Measurements from ENCODE around the gene CENPB.

DNA sequence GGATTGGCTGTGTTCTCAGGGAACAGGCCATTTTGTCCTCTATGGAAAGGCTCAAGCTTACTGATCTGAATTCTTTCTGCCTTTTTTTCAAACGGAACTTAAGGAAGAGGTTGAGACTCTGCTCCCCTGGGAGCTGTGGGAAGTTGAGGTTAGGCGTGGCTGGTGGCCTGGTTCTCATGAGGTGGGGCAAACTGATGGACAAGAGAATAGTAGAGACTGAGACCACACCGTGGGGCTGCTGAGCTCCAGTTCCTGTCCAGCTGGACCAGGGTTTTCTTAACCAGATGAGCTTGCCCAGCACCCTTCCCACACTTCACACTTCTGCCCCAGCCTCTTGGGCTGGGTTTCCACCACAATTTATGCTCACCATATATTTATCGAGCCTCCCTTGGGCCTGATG, 39.9 kb upstream of the CENPB start:
- TF ChIP-seq EP300 (conservative IDR thresholded peaks at IDR 0.05; ENCODE audit: poor library complexity, severe bottlenecking), result no peak
- TF ChIP-seq, protein P1, sequence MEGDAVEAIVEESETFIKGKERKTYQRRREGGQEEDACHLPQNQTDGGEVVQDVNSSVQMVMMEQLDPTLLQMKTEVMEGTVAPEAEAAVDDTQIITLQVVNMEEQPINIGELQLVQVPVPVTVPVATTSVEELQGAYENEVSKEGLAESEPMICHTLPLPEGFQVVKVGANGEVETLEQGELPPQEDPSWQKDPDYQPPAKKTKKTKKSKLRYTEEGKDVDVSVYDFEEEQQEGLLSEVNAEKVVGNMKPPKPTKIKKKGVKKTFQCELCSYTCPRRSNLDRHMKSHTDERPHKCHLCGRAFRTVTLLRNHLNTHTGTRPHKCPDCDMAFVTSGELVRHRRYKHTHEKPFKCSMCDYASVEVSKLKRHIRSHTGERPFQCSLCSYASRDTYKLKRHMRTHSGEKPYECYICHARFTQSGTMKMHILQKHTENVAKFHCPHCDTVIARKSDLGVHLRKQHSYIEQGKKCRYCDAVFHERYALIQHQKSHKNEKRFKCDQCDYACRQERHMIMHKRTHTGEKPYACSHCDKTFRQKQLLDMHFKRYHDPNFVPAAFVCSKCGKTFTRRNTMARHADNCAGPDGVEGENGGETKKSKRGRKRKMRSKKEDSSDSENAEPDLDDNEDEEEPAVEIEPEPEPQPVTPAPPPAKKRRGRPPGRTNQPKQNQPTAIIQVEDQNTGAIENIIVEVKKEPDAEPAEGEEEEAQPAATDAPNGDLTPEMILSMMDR (IDR thresholded peaks at IDR 0.05; ENCODE audit: poor library complexity, severe bottlenecking), result no peak
- TF ChIP-seq RAD21 (conservative IDR thresholded peaks at IDR 0.05), result no peak
- no peak for TF ChIP-seq EZH2 (IDR thresholded peaks at IDR 0.05; ENCODE audit: borderline replicate concordance, insufficient read depth, low read length, poor library complexity, severe bottlenecking)

Measured in neural cell (in vitro differentiated cells).